Liver (tissue), 9 donors: ENCODE results near the gene RIPK1. TPM values are rescaled to one million over a fixed set of nuclear protein-coding genes. Genes with fewer than 3 reads are reported as not detected.

ENCODE experiments used
- DNase-seq: peaks from one replicate; pipeline ENCODE4 v3.0.0-alpha.2; 2017; ENCODE audit warnings: low spot score
- H3K27ac ChIP-seq, 2 donors: one replicate each; pipeline ENCODE4 v1.7.0; 2013; ENCODE audit warnings: inconsistent platforms in 2 of 2, low read length in 2 of 2, control low read depth in 1 of 2, low read depth in 1 of 2, mild to moderate bottlenecking in 1 of 2
- H3K27me3 ChIP-seq, 4 donors: one replicate each; pipeline versions ENCODE4 v1.6.1 to v1.7.0; 2013; ENCODE audit warnings: low read length in 3 of 4, inconsistent platforms in 1 of 4, mild to moderate bottlenecking in 1 of 4, moderate library complexity in 1 of 4; ENCODE audit not compliant: control insufficient read depth in 4 of 4, insufficient read depth in 4 of 4
- H3K36me3 ChIP-seq, 4 donors: one replicate each; pipeline versions ENCODE4 v1.6.1 to v1.7.0; 2013; ENCODE audit warnings: low read length in 3 of 4, mild to moderate bottlenecking in 3 of 4, low read depth in 1 of 4, moderate library complexity in 1 of 4; ENCODE audit not compliant: control insufficient read depth in 4 of 4, insufficient read depth in 3 of 4
- H3K4me1 ChIP-seq, 4 donors: one replicate each; pipeline versions ENCODE4 v1.6.1 to v1.7.0; 2013; ENCODE audit warnings: low read length in 3 of 4, mild to moderate bottlenecking in 3 of 4, moderate library complexity in 1 of 4; ENCODE audit not compliant: control insufficient read depth in 4 of 4, insufficient read depth in 4 of 4
- H3K4me3 ChIP-seq, 3 donors: one replicate each; pipeline versions ENCODE4 v1.6.1 to v1.7.0; 2013; ENCODE audit warnings: low read length in 3 of 3, control low read depth in 1 of 3, low read depth in 1 of 3, mild to moderate bottlenecking in 1 of 3
- H3K9ac ChIP-seq, 2 donors: one replicate each; pipeline ENCODE4 v1.7.0; 2013; ENCODE audit warnings: low read length in 2 of 2, mild to moderate bottlenecking in 2 of 2, moderate library complexity in 2 of 2, control low read depth in 1 of 2, low read depth in 1 of 2
- H3K9me3 ChIP-seq, 4 donors: one replicate each; pipeline versions ENCODE4 v1.6.1 to v1.7.0; 2013; ENCODE audit warnings: low read length in 3 of 4; ENCODE audit not compliant: control insufficient read depth in 4 of 4
- EGR1 ChIP-seq, 2 donors: IDR thresholded peaks; 2 replicates each; pipeline ENCODE4 v1.6.1; 2016 to 2018; ENCODE audit warnings: antibody characterized with exemption in 2 of 2, low read depth in 2 of 2
- FOXA1 ChIP-seq: IDR thresholded peaks from 2 replicates; pipeline ENCODE4 v1.6.1; 2016; ENCODE audit warnings: antibody characterized with exemption
- FOXA2 ChIP-seq: IDR thresholded peaks from 2 replicates; pipeline ENCODE4 v1.6.1; 2016; ENCODE audit warnings: antibody characterized with exemption
- GABPA ChIP-seq, 2 donors: IDR thresholded peaks in 1 of 2; conservative IDR thresholded peaks in 1 of 2; 2 replicates each; pipeline ENCODE4 v1.6.1; 2016; ENCODE audit warnings: antibody characterized with exemption in 2 of 2, mild to moderate bottlenecking in 1 of 2, moderate library complexity in 1 of 2
- HNF4A ChIP-seq, 2 donors: conservative IDR thresholded peaks; 2 replicates each; pipeline ENCODE4 v1.6.1; 2016; ENCODE audit warnings: antibody characterized with exemption in 2 of 2, mild to moderate bottlenecking in 2 of 2
- HNF4G ChIP-seq: IDR thresholded peaks from 2 replicates; pipeline ENCODE4 v1.6.1; 2016; ENCODE audit warnings: antibody characterized with exemption
- JUND ChIP-seq, 2 donors: IDR thresholded peaks; 2 replicates each; pipeline ENCODE4 v1.6.1; 2016; ENCODE audit warnings: antibody characterized with exemption in 2 of 2
- NR2F2 ChIP-seq: IDR thresholded peaks from 2 replicates; pipeline ENCODE4 v1.6.1; 2016; ENCODE audit warnings: antibody characterized with exemption
- RAD21 ChIP-seq, 2 donors: IDR thresholded peaks; 2 replicates each; pipeline ENCODE4 v1.6.1; 2016; ENCODE audit warnings: antibody characterized with exemption in 2 of 2, mild to moderate bottlenecking in 2 of 2
- REST ChIP-seq: IDR thresholded peaks from 2 replicates; pipeline ENCODE4 v1.6.1; 2016; ENCODE audit warnings: antibody characterized with exemption, mild to moderate bottlenecking
- RXRA ChIP-seq, 2 donors: IDR thresholded peaks; 2 replicates each; pipeline ENCODE4 v1.6.1; 2017 to 2018; ENCODE audit warnings: antibody characterized with exemption in 2 of 2, mild to moderate bottlenecking in 1 of 2
- SP1 ChIP-seq: IDR thresholded peaks from 2 replicates; pipeline ENCODE4 v1.6.1; 2018; ENCODE audit warnings: antibody characterized with exemption, mild to moderate bottlenecking
- TAF1 ChIP-seq: conservative IDR thresholded peaks from 2 replicates; pipeline ENCODE4 v1.6.1; 2016; ENCODE audit warnings: antibody characterized with exemption, mild to moderate bottlenecking
- YY1 ChIP-seq: IDR thresholded peaks from 2 replicates; pipeline ENCODE4 v1.6.1; 2016; ENCODE audit warnings: antibody characterized with exemption, mild to moderate bottlenecking
- WGBS: extraction: QIAGEN DNeasy Blood & Tissue Kit; methylation state at CpG from one replicate; pipeline ENCODE4 v1.1.7; 2013; 5-methylcytosine and 5-hydroxymethylcytosine counted together
- polyA plus RNA-seq, 2 donors: library from polyadenylated mRNA; stranded (reverse) in 1 of 2; unstranded in 1 of 2; fragments of 200-250 nt in 1 of 2; fragments of >200 nt in 1 of 2; fragmentation: Nextera tagmentation in 1 of 2; extraction: Ambion mirVana in 1 of 2; gene quantifications; one replicate each; pipeline versions ENCODE4 v1.2.1 to v1.2.3, GENCODE V29; 2013 to 2015
- total RNA-seq, 2 donors: library from RNA; depleted of rRNA; stranded (reverse); fragments of >200 nt; gene quantifications; one replicate each; pipeline ENCODE4 v1.2.3, GENCODE V29; 2014
- TF ChIP-seq, protein P1 (sequence below): fragments of 150-350 bp; IDR thresholded peaks from 2 replicates; pipeline ENCODE4 v1.5.1; 2017; ENCODE audit warnings: improper control_type of control experiment, low read depth, low read length; ENCODE audit not compliant: missing input control
- TF ChIP-seq, protein P2 (sequence below): IDR thresholded peaks from 2 replicates; pipeline ENCODE4 v1.6.1; 2016; ENCODE audit warnings: antibody characterized with exemption
- TF ChIP-seq, protein P3 (sequence below): IDR thresholded peaks from 2 replicates; pipeline ENCODE4 v1.6.1; 2016; ENCODE audit warnings: antibody characterized with exemption
- donor health status: healthy.
- donor health status: healthy.
- donor health status: healthy.
- donor health status: healthy.
- donor health status: healthy.

RIPK1 gene
- total and polyA plus RNA-seq, 4 donors: 6.7 to 27.2 (median 13.3) TPM

DNA sequence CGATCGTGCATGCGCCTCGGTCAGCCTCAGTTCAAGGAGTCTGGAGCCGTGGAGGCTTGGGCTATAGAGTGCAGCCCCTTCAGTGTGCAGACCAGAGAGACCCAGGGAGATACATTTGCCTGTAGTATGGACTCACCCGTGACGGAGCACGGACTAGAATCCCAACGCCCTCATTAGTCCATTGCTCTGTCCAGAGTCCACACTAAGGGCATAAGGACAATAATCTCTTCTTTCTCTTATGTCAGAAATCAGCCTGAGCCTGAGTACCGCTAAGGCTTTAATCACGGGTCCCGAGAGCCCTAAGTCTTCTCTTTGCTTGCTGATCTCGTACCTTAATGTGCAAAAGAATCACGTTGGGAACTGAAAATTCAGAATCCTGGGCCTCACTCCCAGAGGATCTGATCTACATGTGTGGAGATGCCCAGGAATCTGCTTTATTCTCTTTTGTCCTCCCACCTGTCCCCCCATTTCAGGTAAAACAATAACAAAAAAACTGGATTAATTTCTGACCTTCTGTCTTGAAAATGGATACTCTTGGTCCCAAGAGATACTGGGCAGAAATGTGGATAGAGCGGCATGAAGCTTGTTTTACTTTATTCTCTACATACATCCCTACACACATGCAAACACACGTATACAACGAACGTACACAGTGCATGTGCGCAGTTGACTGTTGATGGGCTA lies 50.9 kb downstream of the RIPK1 start:
- peak overlapping the region; percentile 75 to 87 (median 84) for H3K4me3 ChIP-seq
- peak overlapping the region; percentile 94 to 96 for H3K27ac ChIP-seq
- no peak for DNase-seq
- H3K27me3 ChIP-seq: no peaks in the 10 kb centered on the region
- TF ChIP-seq YY1 (peak; percentile 11), GABPA (IDR thresholded peaks at IDR 0.05 in 1 of 2, conservative IDR thresholded peaks at IDR 0.05 in 1 of 2) (no peak), NR2F2 (no peak), HNF4G (peak; percentile 78), RXRA (IDR thresholded peaks at IDR 0.05) (peak; percentile 66 to 72), FOXA2 (no peak), RAD21 (IDR thresholded peaks at IDR 0.05) (no peak), EGR1 (IDR thresholded peaks at IDR 0.05; ENCODE audit: low read depth in 2 of 2) (peak in 1 of 2 donors; percentile 16), HNF4A (conservative IDR thresholded peaks at IDR 0.05) (peak; percentile 96 to 97), FOXA1 (no peak), REST (no peak), TAF1 (no peak), SP1 (peak; percentile 63)
- TF ChIP-seq, protein P1, sequence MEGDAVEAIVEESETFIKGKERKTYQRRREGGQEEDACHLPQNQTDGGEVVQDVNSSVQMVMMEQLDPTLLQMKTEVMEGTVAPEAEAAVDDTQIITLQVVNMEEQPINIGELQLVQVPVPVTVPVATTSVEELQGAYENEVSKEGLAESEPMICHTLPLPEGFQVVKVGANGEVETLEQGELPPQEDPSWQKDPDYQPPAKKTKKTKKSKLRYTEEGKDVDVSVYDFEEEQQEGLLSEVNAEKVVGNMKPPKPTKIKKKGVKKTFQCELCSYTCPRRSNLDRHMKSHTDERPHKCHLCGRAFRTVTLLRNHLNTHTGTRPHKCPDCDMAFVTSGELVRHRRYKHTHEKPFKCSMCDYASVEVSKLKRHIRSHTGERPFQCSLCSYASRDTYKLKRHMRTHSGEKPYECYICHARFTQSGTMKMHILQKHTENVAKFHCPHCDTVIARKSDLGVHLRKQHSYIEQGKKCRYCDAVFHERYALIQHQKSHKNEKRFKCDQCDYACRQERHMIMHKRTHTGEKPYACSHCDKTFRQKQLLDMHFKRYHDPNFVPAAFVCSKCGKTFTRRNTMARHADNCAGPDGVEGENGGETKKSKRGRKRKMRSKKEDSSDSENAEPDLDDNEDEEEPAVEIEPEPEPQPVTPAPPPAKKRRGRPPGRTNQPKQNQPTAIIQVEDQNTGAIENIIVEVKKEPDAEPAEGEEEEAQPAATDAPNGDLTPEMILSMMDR: no peak
- TF ChIP-seq, protein P2, sequence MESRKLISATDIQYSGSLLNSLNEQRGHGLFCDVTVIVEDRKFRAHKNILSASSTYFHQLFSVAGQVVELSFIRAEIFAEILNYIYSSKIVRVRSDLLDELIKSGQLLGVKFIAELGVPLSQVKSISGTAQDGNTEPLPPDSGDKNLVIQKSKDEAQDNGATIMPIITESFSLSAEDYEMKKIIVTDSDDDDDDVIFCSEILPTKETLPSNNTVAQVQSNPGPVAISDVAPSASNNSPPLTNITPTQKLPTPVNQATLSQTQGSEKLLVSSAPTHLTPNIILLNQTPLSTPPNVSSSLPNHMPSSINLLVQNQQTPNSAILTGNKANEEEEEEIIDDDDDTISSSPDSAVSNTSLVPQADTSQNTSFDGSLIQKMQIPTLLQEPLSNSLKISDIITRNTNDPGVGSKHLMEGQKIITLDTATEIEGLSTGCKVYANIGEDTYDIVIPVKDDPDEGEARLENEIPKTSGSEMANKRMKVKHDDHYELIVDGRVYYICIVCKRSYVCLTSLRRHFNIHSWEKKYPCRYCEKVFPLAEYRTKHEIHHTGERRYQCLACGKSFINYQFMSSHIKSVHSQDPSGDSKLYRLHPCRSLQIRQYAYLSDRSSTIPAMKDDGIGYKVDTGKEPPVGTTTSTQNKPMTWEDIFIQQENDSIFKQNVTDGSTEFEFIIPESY: no peak
- H3K9me3 ChIP-seq: no peaks in the 10 kb centered on the region
- WGBS: 11% methylated on average over 19 of the region's 19 CpGs
- H3K9ac ChIP-seq: peak overlapping the region; percentile 89 to 93
- peaks cover 6 to 49% (median 32%) of the 10 kb centered on the region in 4 donors for H3K4me1 ChIP-seq
- H3K36me3 ChIP-seq: peaks cover 2 to 10% (median 4%) of the 10 kb centered on the region in 4 donors

DNA sequence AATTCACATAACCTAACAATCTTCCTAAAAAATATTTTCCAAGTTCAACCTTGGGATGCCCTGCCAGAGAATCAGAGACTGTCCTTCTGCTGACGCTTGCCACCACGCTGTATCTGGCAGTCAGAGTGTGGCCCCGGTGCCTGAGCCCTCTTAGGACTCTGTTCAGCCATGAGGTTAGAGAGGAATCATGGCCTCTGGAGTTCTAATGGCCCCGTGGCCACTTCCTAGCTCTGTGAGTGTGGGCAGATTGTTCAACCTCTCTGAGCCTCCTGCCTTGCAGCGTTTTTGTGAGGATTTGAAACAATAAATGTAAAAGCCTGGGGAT lies 52.4 kb downstream of the RIPK1 start:
- Histone ChIP-seq H3K4me3 (peak overlapping the region; percentile 14 to 29 (median 14)), H3K27ac (peak overlapping the region; percentile 76 to 77), H3K4me1 (peaks cover 6 to 53% (median 37%) of the 10 kb centered on the region in 4 donors), H3K9ac (peak overlapping the region in 1 of 2 donors; percentile 50), H3K9me3 (no peaks in the 10 kb centered on the region), H3K27me3 (no peaks in the 10 kb centered on the region), H3K36me3 (no peaks in the 10 kb centered on the region)
- DNase-seq: no peak
- TF ChIP-seq YY1: peak; percentile 86
- TF ChIP-seq, protein P3, sequence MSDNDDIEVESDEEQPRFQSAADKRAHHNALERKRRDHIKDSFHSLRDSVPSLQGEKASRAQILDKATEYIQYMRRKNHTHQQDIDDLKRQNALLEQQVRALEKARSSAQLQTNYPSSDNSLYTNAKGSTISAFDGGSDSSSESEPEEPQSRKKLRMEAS: no peak
- TF ChIP-seq NR2F2: no peak
- TF ChIP-seq HNF4A (conservative IDR thresholded peaks at IDR 0.05): peak; percentile 46 to 72
- no peak for TF ChIP-seq TAF1
- peak in 1 of 2 donors; percentile 2 for TF ChIP-seq JUND (IDR thresholded peaks at IDR 0.05)
- no peak for TF ChIP-seq FOXA1
- peak in 1 of 2 donors; percentile 18 for TF ChIP-seq RXRA (IDR thresholded peaks at IDR 0.05)
- WGBS: 43% methylated on average over 5 of the region's 5 CpGs
